Cardiac septum (tissue), 1 donor: Measurements from ENCODE around the gene TET2. TPM values are rescaled to one million over a fixed set of nuclear protein-coding genes. Genes with fewer than 3 reads are reported as not detected.

Experiments
- DNase-seq: peaks from one replicate; pipeline ENCODE4 v3.0.0-alpha.2; 2020; ENCODE audit warnings: low spot score
- intact Hi-C: fragments of 100-400 bp; cut with DNase I; formaldehyde crosslinking; loops from one replicate; pipeline ENCODE4 v1.14.0; 2022
- total RNA-seq: library from RNA; stranded (reverse); fragmentation: NEBNext Ultra II Directional; extraction: Animal tissue kit (Norgen Biotek cat#: 25700); gene quantifications from one replicate; pipeline ENCODE4 v1.2.1, GENCODE V29; 2021
- donor health status: DM: no; HTN: no; CAD: no.

Gene TET2
- total RNA-seq, 1 donor from 2014 or later, result 19.5 TPM

DNA sequence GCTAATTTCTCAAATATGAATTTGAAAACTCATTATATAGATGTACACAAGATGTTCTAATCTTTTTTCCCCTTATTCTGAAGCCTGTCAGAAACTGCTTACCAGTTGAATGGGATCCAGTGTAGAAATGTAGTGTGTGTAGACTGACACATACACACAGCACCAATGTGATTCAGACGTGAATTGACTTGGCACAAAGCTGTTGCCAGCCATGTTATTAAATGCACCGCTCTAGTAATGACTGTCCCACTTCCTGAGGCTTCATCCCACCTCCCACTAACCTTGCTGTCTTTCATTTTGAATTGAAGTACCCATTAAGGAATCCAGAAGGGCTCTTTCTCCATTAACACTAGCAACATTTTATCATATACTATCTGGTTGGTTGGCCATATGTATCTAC, 180.5 kb downstream of the TET2 start:
- DNase-seq, result no peak
- intact Hi-C loops, result no loop called here

DNA sequence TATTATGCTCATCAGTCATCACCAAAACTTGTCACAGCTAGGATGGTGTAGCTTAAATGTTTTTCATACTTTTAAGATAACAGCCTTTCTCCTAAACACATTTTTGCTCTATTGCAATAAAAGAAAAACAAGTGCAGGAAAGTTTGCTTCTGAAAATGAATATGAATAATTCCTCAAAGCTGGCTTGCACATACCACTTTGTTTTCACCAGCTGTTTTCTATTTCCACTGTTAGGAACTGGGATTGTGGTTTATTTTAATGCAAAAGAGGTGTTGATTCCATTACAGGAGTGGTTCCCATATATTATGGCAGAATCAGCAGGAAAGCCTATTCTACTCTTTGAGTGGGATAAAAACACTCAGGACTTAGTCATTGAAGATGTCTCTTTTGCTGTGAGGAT, 181.3 kb downstream of the TET2 start:
- intact Hi-C loops, result no loop called here
- no peak for DNase-seq

DNA sequence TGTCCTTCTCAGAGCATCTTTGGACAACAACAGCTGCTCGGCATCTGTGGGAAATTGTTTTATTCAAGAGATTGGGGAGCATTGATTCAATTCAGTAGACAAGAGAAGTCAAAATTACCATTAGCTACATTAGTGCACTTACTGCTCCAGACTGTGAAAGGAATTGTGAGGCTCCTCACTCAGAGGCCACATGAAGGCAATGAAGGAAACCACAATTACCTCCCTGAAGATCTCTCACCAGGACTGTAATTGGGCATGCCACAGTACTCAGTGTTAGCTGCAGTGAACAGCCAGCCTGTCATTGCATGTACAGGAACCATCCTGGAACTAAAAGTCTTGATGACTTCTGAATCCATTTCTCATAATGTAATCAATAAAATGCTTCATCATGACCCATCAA, 182.4 kb downstream of the TET2 start:
- no peak for DNase-seq
- intact Hi-C loops, result no loop called here
